Erythroblast (primary cell): ENCODE results near the gene LYRM9.
"Not testable (repeated sequence)": the region's sequence is repeated elsewhere in the genome, so short reads cannot be mapped to it uniquely, and the experiment has no call there.

ENCODE experiments used
- DNase-seq, 2 experiments: peaks; one replicate each; lab custom pipeline; 2025; lab: John Stamatoyannopoulos, UW
- GATA1 ChIP-seq: IDR thresholded peaks from 2 replicates; pipeline ENCODE4 v1.6.1; 2011; ENCODE audit warnings: low read depth, mild to moderate bottlenecking, control low read depth, low read length, moderate library complexity
- POLR2A ChIP-seq: IDR thresholded peaks from 2 replicates; pipeline ENCODE4 v1.6.1; 2011; ENCODE audit warnings: mild to moderate bottlenecking, low read length

Gene LYRM9

GRCh38 chr17:27854163-27854562, 39.0 kb downstream of the LYRM9 start:
- DNase-seq: no peak
- no peak for TF ChIP-seq GATA1
- no peak for TF ChIP-seq POLR2A

GRCh38 chr17:27853091-27853490, 40.1 kb downstream of the LYRM9 start:
- TF ChIP-seq POLR2A (no peak), GATA1 (no peak)

DNA sequence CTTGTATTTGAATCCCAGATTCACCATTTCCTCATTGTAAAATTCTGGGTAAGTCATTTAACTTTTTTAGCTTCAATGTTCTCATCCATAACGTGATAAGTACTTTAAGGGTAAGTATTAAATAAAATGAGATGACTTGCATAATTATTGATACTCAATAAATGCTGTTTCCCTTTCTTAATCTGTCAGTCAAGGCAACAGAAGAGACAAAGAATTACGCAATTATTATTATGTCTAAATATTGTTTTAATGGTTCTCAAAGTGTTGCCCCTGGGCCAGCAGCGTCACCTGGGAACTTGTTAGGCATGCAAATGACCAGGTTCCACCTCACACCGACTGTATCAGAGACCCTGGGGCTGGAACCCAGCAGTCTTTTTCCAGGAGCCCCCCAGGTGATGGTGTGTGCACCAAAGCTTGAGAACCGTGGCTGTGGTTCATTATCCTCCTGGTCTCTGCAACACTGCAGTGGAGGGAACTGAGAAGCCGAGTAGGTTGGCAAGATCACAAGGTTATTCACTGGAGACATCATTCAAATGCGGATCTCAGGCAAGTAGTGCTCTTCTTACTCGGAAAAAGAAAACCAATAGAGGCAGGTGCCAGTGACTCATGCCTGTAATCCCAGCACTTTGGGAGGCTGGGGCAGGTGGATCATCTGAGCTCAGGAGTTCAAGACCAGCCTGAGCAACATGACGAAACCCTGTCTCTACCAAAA, 43.5 kb downstream of the LYRM9 start:
- no peak for TF ChIP-seq POLR2A
- TF ChIP-seq GATA1: no peak
- no peak for DNase-seq

More at GRCh38 chr17:27853091-27853490, 40.1 kb downstream of the LYRM9 start:
- DNase-seq: no peak

DNA sequence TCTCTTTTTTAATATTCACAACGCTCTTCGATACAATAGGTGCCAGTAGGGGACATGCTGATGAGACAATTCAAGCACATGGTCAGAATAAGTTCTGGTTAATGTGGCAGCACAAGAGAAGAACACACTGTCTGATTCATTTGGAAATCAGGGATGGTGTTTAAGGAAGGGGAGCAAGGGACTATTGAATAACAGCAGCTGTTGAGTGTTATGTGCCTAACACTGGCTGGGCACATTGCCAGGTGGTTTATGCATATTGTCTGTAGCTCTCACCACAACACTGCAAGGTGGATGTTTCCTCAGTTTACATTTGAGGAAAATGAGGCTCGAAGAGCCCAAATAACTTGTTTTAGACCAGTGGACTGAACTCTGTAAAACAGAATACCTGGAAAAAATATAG, 44.2 kb downstream of the LYRM9 start:
- no peak for DNase-seq
- TF ChIP-seq GATA1 (no peak), POLR2A (no peak)

- DNase-seq: not testable (repeated sequence)
These were observed 46.3 kb downstream of the LYRM9 start for GRCh38 chr17:27846808-27847307.

DNA sequence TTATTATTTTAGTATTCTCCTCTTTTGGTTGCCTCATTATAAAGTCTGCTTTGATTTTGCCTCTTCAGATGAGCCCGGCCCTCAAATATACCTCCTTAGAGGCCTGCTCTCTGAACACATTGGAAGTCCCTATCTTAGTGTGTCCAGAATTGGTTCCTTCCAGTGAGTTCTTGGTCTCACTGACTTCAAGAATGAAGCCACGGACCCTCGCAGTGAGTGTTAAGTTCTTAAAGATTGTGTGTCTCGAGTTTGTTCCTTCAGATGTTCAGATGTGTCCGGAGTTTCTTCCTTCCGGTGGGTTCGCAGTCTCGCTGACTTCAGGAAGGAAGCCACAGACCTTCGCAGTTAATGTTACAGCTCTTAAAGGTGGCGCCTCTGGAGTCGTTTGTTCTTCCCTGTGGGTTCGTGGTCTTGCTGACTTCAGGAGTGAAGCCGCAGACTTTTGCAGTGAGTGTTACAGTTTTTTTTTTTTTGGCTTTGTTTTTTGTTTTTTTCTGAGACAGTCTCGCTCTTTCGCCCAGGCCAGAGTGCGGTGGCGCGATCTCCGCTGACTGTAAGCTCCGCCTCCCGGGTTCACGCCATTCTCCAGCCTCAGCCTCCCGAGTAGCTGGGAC, 47.0 kb downstream of the LYRM9 start:
- DNase-seq: no peak
- TF ChIP-seq GATA1 (no peak), POLR2A (no peak)

DNA sequence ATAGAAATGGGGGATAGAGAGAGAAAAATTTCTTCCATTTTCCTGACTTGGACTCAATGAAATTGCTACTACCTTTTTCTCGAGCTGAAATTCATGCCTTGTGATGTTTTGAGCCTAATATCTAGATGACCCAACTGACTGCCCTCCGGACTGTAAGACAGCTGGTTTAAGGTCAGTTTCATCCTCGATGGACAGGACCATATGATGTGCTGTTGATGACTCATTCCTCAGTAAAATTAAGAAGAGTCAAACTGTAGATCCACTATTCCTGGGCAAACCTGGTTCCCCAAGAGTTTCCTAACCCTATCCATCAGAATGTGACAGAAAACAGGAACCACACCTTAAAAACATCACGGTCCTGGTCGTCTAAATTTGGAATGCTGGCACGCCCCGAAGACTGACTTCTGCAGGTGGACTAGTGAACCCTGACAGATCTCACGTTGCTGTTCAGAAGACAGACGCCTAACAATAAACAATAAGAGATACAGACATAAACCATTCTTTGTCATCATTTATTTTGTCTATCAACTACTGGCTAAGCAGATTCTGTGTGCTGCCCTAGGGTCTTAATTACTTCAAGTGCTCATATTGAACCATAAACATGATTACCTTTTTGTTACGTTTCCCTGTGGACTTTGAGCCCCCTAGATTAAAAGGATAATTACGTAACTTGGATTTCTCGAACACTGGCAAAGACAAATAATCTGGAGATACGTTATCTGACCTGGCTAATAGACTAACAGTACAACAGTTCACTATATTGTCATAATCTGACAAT, 47.7 kb downstream of the LYRM9 start:
- no peak for DNase-seq
- no peak for TF ChIP-seq GATA1
- no peak for TF ChIP-seq POLR2A

DNA sequence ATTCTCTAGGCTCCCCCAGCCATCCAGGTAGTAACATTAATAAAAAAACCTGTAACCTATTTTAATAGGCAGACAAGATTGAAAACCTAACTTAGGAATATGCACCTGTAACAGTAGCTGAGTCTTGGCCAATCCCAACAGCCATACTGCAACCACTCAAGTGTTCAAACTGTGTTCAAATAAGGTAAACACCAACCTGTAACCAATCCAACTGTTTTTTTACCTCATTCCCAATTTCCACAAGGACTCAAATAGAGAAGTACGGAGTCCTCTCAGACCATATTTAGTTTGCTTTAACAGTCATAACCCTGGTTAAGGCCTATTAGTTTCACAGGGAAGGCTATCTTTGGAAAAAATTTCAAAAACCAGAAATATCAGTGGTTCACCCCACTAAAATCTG, 52.5 kb downstream of the LYRM9 start:
- no peak for TF ChIP-seq GATA1
- no peak for TF ChIP-seq POLR2A
- DNase-seq: no peak

GRCh38 chr17:27840406-27840678, 52.8 kb downstream of the LYRM9 start:
- DNase-seq: not testable (repeated sequence)

- not testable (repeated sequence) for DNase-seq
These were observed 53.4 kb downstream of the LYRM9 start for GRCh38 chr17:27839571-27840405.

- DNase-seq: not testable (repeated sequence)
These were observed 54.6 kb downstream of the LYRM9 start for GRCh38 chr17:27838607-27839006.

DNA sequence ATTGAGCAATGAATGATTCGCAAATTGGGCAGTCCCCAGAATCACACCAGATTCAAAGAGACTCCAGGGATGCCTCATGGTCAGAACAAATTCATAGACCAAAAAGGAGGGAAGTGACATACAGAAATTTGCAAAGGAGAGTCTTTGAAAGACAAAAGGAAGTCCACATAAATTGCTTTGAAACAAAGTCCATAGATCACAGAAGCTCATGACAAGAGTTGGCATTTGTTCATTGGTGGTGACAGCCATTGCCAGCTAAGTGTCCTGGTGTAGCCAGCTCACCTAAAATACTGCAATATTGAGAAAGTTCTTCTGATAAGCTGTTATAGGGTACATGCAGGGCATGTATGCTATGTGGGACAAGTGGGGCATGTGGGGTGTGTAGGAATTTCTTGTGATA, 55.4 kb downstream of the LYRM9 start:
- not testable (repeated sequence) for DNase-seq

DNA sequence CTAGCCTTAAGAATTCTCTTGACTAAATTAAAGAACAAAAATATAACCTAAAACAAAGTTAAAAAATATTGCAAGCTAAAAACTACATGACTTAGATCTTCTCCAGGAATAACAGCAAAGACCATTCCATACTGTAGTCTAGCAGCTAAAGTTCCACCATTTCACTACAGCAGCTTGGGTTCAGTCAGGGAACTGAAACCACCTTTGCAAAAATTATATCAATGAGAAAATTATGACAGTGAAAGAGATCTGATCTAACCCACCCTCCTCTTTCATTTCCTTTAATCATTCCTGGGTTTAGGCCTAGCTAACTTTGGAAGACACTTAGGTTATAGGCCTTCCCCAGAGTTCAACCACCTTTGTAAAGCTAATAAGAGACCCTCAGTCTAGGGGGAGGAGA, 56.5 kb downstream of the LYRM9 start:
- no peak for TF ChIP-seq GATA1
- TF ChIP-seq POLR2A: no peak
- no peak for DNase-seq

GRCh38 chr17:27834571-27834970, 58.6 kb downstream of the LYRM9 start:
- no peak for TF ChIP-seq POLR2A
- TF ChIP-seq GATA1: no peak
- DNase-seq: no peak
